NCI-H2029 treated with DMSO at 0.1 percent for 48 hours (cell line): Measurements from ENCODE around the gene CAMK2A.

ENCODE experiments used
- DNase-seq: peaks from one replicate; lab custom pipeline; 2025; lab: John Stamatoyannopoulos, UW

The CAMK2A gene

GRCh38 chr5:150289551-150290390 lies at the start of gene CAMK2A:
TSS of gene CAMK2A (minus strand) at chr5:150289773. CDS start at chr5:150289625, 148 bp downstream.
- no peak for DNase-seq

- DNase-seq = no peak
Observed at GRCh38 chr5:150339165-150339564, 49.6 kb upstream of the CAMK2A start.

GRCh38 chr5:150338546-150338945 lies 49.0 kb upstream of the CAMK2A start:
- no peak for DNase-seq

GRCh38 chr5:150335778-150336177 lies 46.2 kb upstream of the CAMK2A start:
- DNase-seq = no peak

GRCh38 chr5:150333400-150333799 lies 43.8 kb upstream of the CAMK2A start:
- no peak for DNase-seq

GRCh38 chr5:150329881-150330876 lies 40.6 kb upstream of the CAMK2A start:
- DNase-seq = no peak

- DNase-seq = no peak
Observed at GRCh38 chr5:150329038-150329437, 39.5 kb upstream of the CAMK2A start.

GRCh38 chr5:150328515-150328914 lies 38.9 kb upstream of the CAMK2A start:
- DNase-seq = no peak

GRCh38 chr5:150327139-150327538 lies 37.6 kb upstream of the CAMK2A start:
- no peak for DNase-seq

GRCh38 chr5:150326707-150327106 lies 37.1 kb upstream of the CAMK2A start:
- DNase-seq = no peak

GRCh38 chr5:150325426-150325825 lies 35.9 kb upstream of the CAMK2A start:
- no peak for DNase-seq

- DNase-seq = no peak
Observed at GRCh38 chr5:150323819-150324218, 34.2 kb upstream of the CAMK2A start.

- no peak for DNase-seq
Observed at GRCh38 chr5:150323092-150323491, 33.5 kb upstream of the CAMK2A start.

- no peak for DNase-seq
Observed at GRCh38 chr5:150322202-150322601, 32.6 kb upstream of the CAMK2A start.

- DNase-seq = no peak
Observed at GRCh38 chr5:150321784-150322183, 32.2 kb upstream of the CAMK2A start.

- DNase-seq = no peak
Observed at GRCh38 chr5:150321211-150321610, 31.6 kb upstream of the CAMK2A start.

GRCh38 chr5:150320044-150320613 lies 30.6 kb upstream of the CAMK2A start:
- no peak for DNase-seq

GRCh38 chr5:150319484-150319790 lies 29.9 kb upstream of the CAMK2A start:
- DNase-seq = no peak

- DNase-seq = no peak
Observed at GRCh38 chr5:150318613-150319483, 29.3 kb upstream of the CAMK2A start.

- DNase-seq = no peak
Observed at GRCh38 chr5:150317048-150318003, 27.8 kb upstream of the CAMK2A start.
